HG03378 (cell line): Measurements from ENCODE around the gene SRP68.
"Not testable (repeated sequence)": the region's sequence is repeated elsewhere in the genome, so short reads cannot be mapped to it uniquely, and the experiment has no call there.

Source experiments
- ATAC-seq: cut with Tn5 transposase; IDR thresholded peaks from one replicate; pipeline ENCODE4 v1.9.1; 2021; ENCODE audit warnings: mild to moderate bottlenecking, moderate library complexity; ENCODE audit not compliant: unreplicated experiment

The SRP68 gene

GRCh38 chr17:76077584-76078110 is 5.3 kb upstream of the SRP68 start:
- no peak for ATAC-seq

GRCh38 chr17:76076765-76077583 is 4.7 kb upstream of the SRP68 start:
- no peak for ATAC-seq

GRCh38 chr17:76076146-76076764 is 3.9 kb upstream of the SRP68 start:
- ATAC-seq: no peak

GRCh38 chr17:76075364-76076145 is 3.2 kb upstream of the SRP68 start:
- ATAC-seq: no peak

- ATAC-seq: no peak
These were observed 2.4 kb upstream of the SRP68 start, which contains the start of gene GALR2 for GRCh38 chr17:76074390-76075363. GALR2 (plus strand) TSS chr17:76074781; CDS start chr17:76074884, 103 bp downstream.

GRCh38 chr17:76071531-76072147 is 678 bp downstream of the SRP68 start:
- ATAC-seq: no peak

GRCh38 chr17:76065775-76066174 is 6.5 kb downstream of the SRP68 start:
- no peak for ATAC-seq

- no peak for ATAC-seq
These were observed 8.3 kb downstream of the SRP68 start for GRCh38 chr17:76063875-76064546.

- not testable (repeated sequence) for ATAC-seq
These were observed 14.1 kb downstream of the SRP68 start for GRCh38 chr17:76058264-76058663.

- ATAC-seq: no peak
These were observed 15.4 kb downstream of the SRP68 start for GRCh38 chr17:76056882-76057281.

GRCh38 chr17:76054112-76054476 is 18.2 kb downstream of the SRP68 start:
- no peak for ATAC-seq

GRCh38 chr17:76053246-76054111 is 18.8 kb downstream of the SRP68 start:
- ATAC-seq: no peak

GRCh38 chr17:76051561-76051960 is 20.8 kb downstream of the SRP68 start:
- no peak for ATAC-seq

GRCh38 chr17:76050538-76051467 is 21.5 kb downstream of the SRP68 start:
- ATAC-seq: no peak

GRCh38 chr17:76049836-76050537 is 22.3 kb downstream of the SRP68 start:
- no peak for ATAC-seq

GRCh38 chr17:76049239-76049638 is 23.1 kb downstream of the SRP68 start:
- ATAC-seq: no peak

- ATAC-seq: no peak
These were observed 23.6 kb downstream of the SRP68 start for GRCh38 chr17:76048711-76049110.
